Effector memory CD8-positive, alpha-beta T cell (primary cell): ENCODE data around the gene CCDC102A.
"Not testable (repeated sequence)": the region's sequence is repeated elsewhere in the genome, so short reads cannot be mapped to it uniquely, and the experiment has no call there.

Experiments used
- ATAC-seq: fragments of 150-1000 bp; cut with Tn5 transposase; replicated peaks from 2 replicates; pipeline ENCODE4 v1.10.0; 2021; ENCODE audit warnings: mild to moderate bottlenecking, moderate library complexity
- DNase-seq, 3 experiments: peaks; one replicate each; pipeline ENCODE4 v3.0.0; 2021
- H3K27ac Mint-ChIP-seq, 2 donors: one replicate each; pipeline ENCODE4 v1.8.0; 2022; ENCODE audit warnings: mild to moderate bottlenecking in 2 of 2, mixed read lengths in 2 of 2, moderate library complexity in 2 of 2
- H3K27me3 Mint-ChIP-seq, 2 donors: one replicate each; pipeline ENCODE4 v1.8.0; 2022; ENCODE audit warnings: mixed read lengths in 2 of 2
- H3K36me3 Mint-ChIP-seq: one replicate; pipeline ENCODE4 v1.8.0; 2022; ENCODE audit warnings: mild to moderate bottlenecking, moderate library complexity, mixed read lengths; ENCODE audit not compliant: insufficient read depth
- H3K4me1 Mint-ChIP-seq, 2 donors: one replicate each; pipeline ENCODE4 v1.8.0; 2022; ENCODE audit warnings: low read depth in 2 of 2, mixed read lengths in 2 of 2
- H3K4me3 Mint-ChIP-seq, 2 donors: one replicate each; pipeline ENCODE4 v1.8.0; 2022; ENCODE audit warnings: mild to moderate bottlenecking in 2 of 2, mixed read lengths in 2 of 2, moderate library complexity in 2 of 2
- H3K9me3 Mint-ChIP-seq, 2 donors: one replicate each; pipeline ENCODE4 v1.8.0; 2022; ENCODE audit warnings: mixed read lengths in 2 of 2

Gene CCDC102A

GRCh38 chr16:57559072-57559790, 22.9 kb upstream of the CCDC102A start:
- H3K36me3 Mint-ChIP-seq = peaks cover 22% of the 10 kb centered on the region

GRCh38 chr16:57556941-57557541, 20.7 kb upstream of the CCDC102A start:
- H3K4me1 Mint-ChIP-seq = peaks cover 31 to 67% of the 10 kb centered on the region in 2 donors
- no peak for DNase-seq
- H3K27ac Mint-ChIP-seq = peak overlapping the region; percentile 1 to 63
- ATAC-seq = no peak
- H3K4me3 Mint-ChIP-seq = peak overlapping the region; percentile 25 to 36
- no peaks in the 10 kb centered on the region for H3K27me3 Mint-ChIP-seq
- peaks cover 10% of the 10 kb centered on the region for H3K36me3 Mint-ChIP-seq
- H3K9me3 Mint-ChIP-seq = peaks cover 0 to 6% of the 10 kb centered on the region in 2 donors

More at GRCh38 chr16:57559072-57559790, 22.9 kb upstream of the CCDC102A start:
- Mint-ChIP-seq H3K27me3 (no peaks in the 10 kb centered on the region), H3K4me3 (no peak overlapping the region), H3K27ac (peak overlapping the region; percentile 38 to 49), H3K9me3 (peaks cover 0 to 6% of the 10 kb centered on the region in 2 donors), H3K4me1 (peaks cover 24 to 50% of the 10 kb centered on the region in 2 donors)
- DNase-seq (no peak), ATAC-seq (no peak)

GRCh38 chr16:57555831-57556230, 19.5 kb upstream of the CCDC102A start:
- Mint-ChIP-seq H3K9me3 (peaks cover 0 to 6% of the 10 kb centered on the region in 2 donors), H3K4me3 (no peak overlapping the region), H3K27me3 (no peaks in the 10 kb centered on the region), H3K27ac (peak overlapping the region; percentile 63 to 86), H3K4me1 (peaks cover 31 to 69% of the 10 kb centered on the region in 2 donors), H3K36me3 (peaks cover 14% of the 10 kb centered on the region)
- no peak for DNase-seq
- no peak for ATAC-seq

- Mint-ChIP-seq H3K4me3 (no peak overlapping the region), H3K4me1 (peaks cover 46 to 55% of the 10 kb centered on the region in 2 donors), H3K27ac (peak overlapping the region in 1 of 2 donors; percentile 17), H3K27me3 (no peaks in the 10 kb centered on the region), H3K36me3 (peaks cover 26% of the 10 kb centered on the region), H3K9me3 (no peaks in the 10 kb centered on the region)
- ATAC-seq (no peak), DNase-seq (no peak)
Measured at GRCh38 chr16:57551057-57551456, 14.7 kb upstream of the CCDC102A start.

GRCh38 chr16:57549730-57550129, 13.4 kb upstream of the CCDC102A start:
- no peaks in the 10 kb centered on the region for H3K9me3 Mint-ChIP-seq
- ATAC-seq (no peak), DNase-seq (no peak)
- peak overlapping the region; percentile 30 to 74 for H3K27ac Mint-ChIP-seq
- H3K27me3 Mint-ChIP-seq = no peaks in the 10 kb centered on the region
- H3K4me1 Mint-ChIP-seq = peaks cover 51 to 60% of the 10 kb centered on the region in 2 donors
- H3K36me3 Mint-ChIP-seq = peaks cover 26% of the 10 kb centered on the region
- H3K4me3 Mint-ChIP-seq = peak overlapping the region; percentile 5 to 66

- no peaks in the 10 kb centered on the region for H3K27me3 Mint-ChIP-seq
- peak overlapping the region; percentile 54 to 69 for H3K27ac Mint-ChIP-seq
- no peak for ATAC-seq
- H3K4me1 Mint-ChIP-seq = peaks cover 60 to 66% of the 10 kb centered on the region in 2 donors
- peaks cover 26% of the 10 kb centered on the region for H3K36me3 Mint-ChIP-seq
- peak overlapping the region; percentile 62 to 63 for H3K4me3 Mint-ChIP-seq
- no peak for DNase-seq
- no peaks in the 10 kb centered on the region for H3K9me3 Mint-ChIP-seq
Measured at GRCh38 chr16:57548408-57548807, 12.0 kb upstream of the CCDC102A start.

- Mint-ChIP-seq H3K4me3 (peak overlapping the region; percentile 64 to 82), H3K4me1 (peaks cover 57 to 63% of the 10 kb centered on the region in 2 donors), H3K27ac (peak overlapping the region; percentile 62 to 64), H3K36me3 (peaks cover 26% of the 10 kb centered on the region)
- not testable (repeated sequence) for ATAC-seq, H3K9me3 Mint-ChIP-seq, DNase-seq, H3K27me3 Mint-ChIP-seq
Measured at GRCh38 chr16:57547524-57547923, 11.2 kb upstream of the CCDC102A start.

GRCh38 chr16:57544124-57544653, 7.8 kb upstream of the CCDC102A start:
- DNase-seq (no peak), ATAC-seq (peak; percentile 69)
- H3K9me3 Mint-ChIP-seq = no peaks in the 10 kb centered on the region
- peaks cover 51 to 62% of the 10 kb centered on the region in 2 donors for H3K4me1 Mint-ChIP-seq
- H3K27me3 Mint-ChIP-seq = no peaks in the 10 kb centered on the region
- peak overlapping the region; percentile 82 to 87 for H3K4me3 Mint-ChIP-seq
- H3K36me3 Mint-ChIP-seq = peaks cover 16% of the 10 kb centered on the region
- H3K27ac Mint-ChIP-seq = peak overlapping the region; percentile 94 to 97

GRCh38 chr16:57541754-57542435, 5.5 kb upstream of the CCDC102A start:
- peak overlapping the region; percentile 94 to 97 for H3K27ac Mint-ChIP-seq
- peak overlapping the region; percentile 82 to 87 for H3K4me3 Mint-ChIP-seq
- no peaks in the 10 kb centered on the region for H3K9me3 Mint-ChIP-seq
- H3K27me3 Mint-ChIP-seq = no peaks in the 10 kb centered on the region
- H3K4me1 Mint-ChIP-seq = peaks cover 65 to 70% of the 10 kb centered on the region in 2 donors
- no peak for ATAC-seq
- peaks cover 15% of the 10 kb centered on the region for H3K36me3 Mint-ChIP-seq
- no peak for DNase-seq

GRCh38 chr16:57540906-57541753, 4.8 kb upstream of the CCDC102A start:
- ATAC-seq = no peak
- Mint-ChIP-seq H3K4me3 (peak overlapping the region in 1 of 2 donors; percentile 27), H3K4me1 (peaks cover 65 to 72% of the 10 kb centered on the region in 2 donors), H3K9me3 (no peaks in the 10 kb centered on the region), H3K36me3 (peaks cover 12% of the 10 kb centered on the region), H3K27ac (peak overlapping the region; percentile 94 to 97), H3K27me3 (no peaks in the 10 kb centered on the region)
- DNase-seq = no peak

- peak overlapping the region in 1 of 2 donors; percentile 40 for H3K4me3 Mint-ChIP-seq
- ATAC-seq (no peak), DNase-seq (no peak)
- H3K27me3 Mint-ChIP-seq = no peaks in the 10 kb centered on the region
- peak overlapping the region; percentile 94 to 97 for H3K27ac Mint-ChIP-seq
- peaks cover 62 to 69% of the 10 kb centered on the region in 2 donors for H3K4me1 Mint-ChIP-seq
- peaks cover 12% of the 10 kb centered on the region for H3K36me3 Mint-ChIP-seq
- H3K9me3 Mint-ChIP-seq = no peaks in the 10 kb centered on the region
Measured at GRCh38 chr16:57540387-57540786, 4.0 kb upstream of the CCDC102A start.

GRCh38 chr16:57539072-57539796, 2.9 kb upstream of the CCDC102A start:
- peaks cover 61 to 69% of the 10 kb centered on the region in 2 donors for H3K4me1 Mint-ChIP-seq
- H3K27me3 Mint-ChIP-seq = no peaks in the 10 kb centered on the region
- peaks cover 15% of the 10 kb centered on the region for H3K36me3 Mint-ChIP-seq
- ATAC-seq (no peak), DNase-seq (no peak)
- peak overlapping the region; percentile 94 to 97 for H3K27ac Mint-ChIP-seq
- H3K4me3 Mint-ChIP-seq = peak overlapping the region; percentile 87 to 88
- no peaks in the 10 kb centered on the region for H3K9me3 Mint-ChIP-seq
